Gastrocnemius medialis (tissue), 4 donors: ENCODE data around the gene MTF1. TPM values are rescaled to one million over a fixed set of nuclear protein-coding genes. Genes with fewer than 3 reads are reported as not detected.
"Not testable (repeated sequence)": the region's sequence is repeated elsewhere in the genome, so short reads cannot be mapped to it uniquely, and the experiment has no call there.

Source experiments
- ATAC-seq, 2 donors: fragments of 150-250 bp; one replicate each; pipeline ENCODE4 v1.9.1; 2016
- DNase-seq, 2 donors: peaks; one replicate each; pipeline ENCODE4 v3.0.0-alpha.2; 2019
- H3K27ac ChIP-seq, 4 donors: fragments of 200-600 bp; sonication (generic); 1 replicate in 1 of 4; 2 replicates in 3 of 4; pipeline ENCODE4 v1.5.1; 2016 to 2018; ENCODE audit warnings: mild to moderate bottlenecking in 2 of 4, moderate library complexity in 1 of 4
- H3K27me3 ChIP-seq, 3 donors: fragments of 200-600 bp; sonication (generic) in 2 of 3; 1 replicate in 1 of 3; 2 replicates in 2 of 3; pipeline versions ENCODE4 v1.5.1 to v1.6.0; 2016 to 2019; ENCODE audit warnings: mild to moderate bottlenecking in 1 of 3, moderate library complexity in 1 of 3
- H3K36me3 ChIP-seq, 2 donors: fragments of 200-600 bp; sonication (generic) in 1 of 2; one replicate each; pipeline ENCODE4 v1.5.1; 2017 to 2018
- H3K4me1 ChIP-seq, 2 donors: fragments of 200-600 bp; sonication (generic) in 1 of 2; one replicate each; pipeline ENCODE4 v1.5.1; 2016 to 2017; ENCODE audit warnings: mild to moderate bottlenecking in 2 of 2
- H3K4me3 ChIP-seq, 4 donors: fragments of 200-600 bp; sonication (generic) in 3 of 4; 1 replicate in 1 of 4; 2 replicates in 3 of 4; pipeline ENCODE4 v1.5.1; 2016 to 2019; ENCODE audit warnings: mild to moderate bottlenecking in 2 of 4
- H3K9me3 ChIP-seq, 3 donors: fragments of 200-600 bp; sonication (generic) in 2 of 3; 1 replicate in 1 of 3; 2 replicates in 2 of 3; pipeline ENCODE4 v1.5.1; 2016 to 2019
- CTCF ChIP-seq, 5 experiments: fragments of 450-650 bp in 3 of 5; fragments of 200-600 bp in 2 of 5; sonication (generic) in 2 of 5; IDR thresholded peaks in 4 of 5; conservative IDR thresholded peaks in 1 of 5; 1 replicate in 4 of 5; 2 replicates in 1 of 5; pipeline ENCODE4 v1.5.1; 2016 to 2019; ENCODE audit warnings: antibody characterized with exemption in 5 of 5, mild to moderate bottlenecking in 3 of 5, moderate library complexity in 3 of 5
- POLR2A ChIP-seq, 2 donors: fragments of 450-650 bp; IDR thresholded peaks; one replicate each; pipeline ENCODE4 v1.6.1; 2017; ENCODE audit warnings: antibody characterized with exemption in 2 of 2, mild to moderate bottlenecking in 2 of 2, moderate library complexity in 2 of 2
- in situ Hi-C, 4 donors: fragments of 200-750 bp; cut with MboI; loops; one replicate each; pipeline versions ENCODE4 v1.15.0 to v1.8.0; 2017; ENCODE audit warnings: low sequenced_read_pairs in 4 of 4
- intact Hi-C: fragments of 100-400 bp; cut with DNase I; formaldehyde crosslinking; loops from one replicate; pipeline ENCODE4 v1.15.1; 2023; ENCODE audit warnings: low total_unique reads
- total RNA-seq, 4 donors: library from RNA; depleted of rRNA; stranded (reverse); fragments of >200 nt; gene quantifications; one replicate each; pipeline versions ENCODE4 v1.1.0 to v1.2.3, GENCODE V29; 2016

Gene MTF1
- total RNA-seq, 4 donors from 2014 or later: 4.0 to 9.4 (median 6.4) TPM

- H3K36me3 ChIP-seq: no peaks in the 10 kb centered on the region
- no peak for DNase-seq
- H3K4me3 ChIP-seq: no peak overlapping the region
- no peak overlapping the region for H3K27ac ChIP-seq
- no peaks in the 10 kb centered on the region for H3K27me3 ChIP-seq
- intact Hi-C loops (no loop called here), in situ Hi-C loops (no loop called here)
- H3K9me3 ChIP-seq: no peaks in the 10 kb centered on the region
- H3K4me1 ChIP-seq: peaks cover 0 to 15% of the 10 kb centered on the region in 2 donors
- TF ChIP-seq CTCF (IDR thresholded peaks at IDR 0.05 in 4 of 5, conservative IDR thresholded peaks at IDR 0.05 in 1 of 5) (no peak), POLR2A (IDR thresholded peaks at IDR 0.05) (no peak)
- no peak for ATAC-seq
Observed at GRCh38 chr1:37902983-37903382, 43.6 kb upstream of the MTF1 start.

- TF ChIP-seq CTCF (IDR thresholded peaks at IDR 0.05 in 4 of 5, conservative IDR thresholded peaks at IDR 0.05 in 1 of 5) (no peak), POLR2A (IDR thresholded peaks at IDR 0.05) (no peak)
- DNase-seq: no peak
- Histone ChIP-seq H3K27me3 (no peaks in the 10 kb centered on the region), H3K9me3 (no peaks in the 10 kb centered on the region), H3K27ac (no peak overlapping the region), H3K4me3 (no peak overlapping the region), H3K4me1 (peaks cover 0 to 6% of the 10 kb centered on the region in 2 donors), H3K36me3 (no peaks in the 10 kb centered on the region)
- in situ Hi-C loops (no loop called here), intact Hi-C loops (no loop called here)
- no peak for ATAC-seq
Observed at GRCh38 chr1:37901893-37902225, 42.5 kb upstream of the MTF1 start.

GRCh38 chr1:37901191-37901892 is 42.0 kb upstream of the MTF1 start:
- Histone ChIP-seq H3K4me3 (no peak overlapping the region), H3K36me3 (no peaks in the 10 kb centered on the region), H3K9me3 (no peaks in the 10 kb centered on the region), H3K4me1 (peaks cover 0 to 6% of the 10 kb centered on the region in 2 donors), H3K27ac (no peak overlapping the region), H3K27me3 (no peaks in the 10 kb centered on the region)
- in situ Hi-C loops (no loop called here), intact Hi-C loops (no loop called here)
- no peak for TF ChIP-seq POLR2A (IDR thresholded peaks at IDR 0.05)
- no peak for TF ChIP-seq CTCF (IDR thresholded peaks at IDR 0.05 in 4 of 5, conservative IDR thresholded peaks at IDR 0.05 in 1 of 5)
- ATAC-seq (no peak), DNase-seq (no peak)

- H3K27ac ChIP-seq, in situ Hi-C loops, intact Hi-C loops: not testable (repeated sequence)
Observed at GRCh38 chr1:37897563-37897962, 38.2 kb upstream of the MTF1 start.

GRCh38 chr1:37893673-37894072 is 34.3 kb upstream of the MTF1 start:
- DNase-seq (no peak), ATAC-seq (no peak)
- Histone ChIP-seq H3K27me3 (no peaks in the 10 kb centered on the region), H3K4me1 (peaks cover 0 to 4% of the 10 kb centered on the region in 2 donors), H3K9me3 (no peaks in the 10 kb centered on the region), H3K4me3 (no peak overlapping the region), H3K27ac (no peak overlapping the region), H3K36me3 (peaks cover 0 to 16% of the 10 kb centered on the region in 2 donors)
- in situ Hi-C loops: no loop called here
- TF ChIP-seq CTCF (IDR thresholded peaks at IDR 0.05 in 4 of 5, conservative IDR thresholded peaks at IDR 0.05 in 1 of 5): no peak
- no peak for TF ChIP-seq POLR2A (IDR thresholded peaks at IDR 0.05)
- intact Hi-C loops: loop anchor here (5.0 kb wide), 2 partner anchors 84 to 99 kb away; partner anchors contain the start of gene SF3A3

More at GRCh38 chr1:37897563-37897962, 38.2 kb upstream of the MTF1 start:
- H3K9me3 ChIP-seq, DNase-seq, H3K4me3 ChIP-seq, ATAC-seq, H3K27me3 ChIP-seq, H3K36me3 ChIP-seq, H3K4me1 ChIP-seq: not testable (repeated sequence)
